GM12892 (cell line): Measurements from ENCODE around the gene PSEN1.

ENCODE experiments used
- POLR2A ChIP-seq: IDR thresholded peaks from 2 replicates; pipeline ENCODE4 v1.6.1; 2011; ENCODE audit warnings: low read depth, low read length, control low read depth
- POLR2AphosphoS5 ChIP-seq: IDR thresholded peaks from 2 replicates; pipeline ENCODE4 v1.6.1; 2011; ENCODE audit warnings: low read depth, low read length, control low read depth
- TAF1 ChIP-seq: IDR thresholded peaks from 2 replicates; pipeline ENCODE4 v1.6.1; 2011; ENCODE audit warnings: low read depth, mild to moderate bottlenecking, control low read depth, low read length, borderline replicate concordance

- TF ChIP-seq TAF1 (no peak), POLR2AphosphoS5 (no peak), POLR2A (no peak)
Measured at GRCh38 chr14:73188501-73188911, 52.2 kb downstream of the PSEN1 start.
